Stimulated activated CD4-positive, alpha-beta T cell treated with anti-CD3 and anti-CD28 coated beads, Interleukin-4, amount 100 ng/mL, for 48 hours (primary cell): ENCODE data around the gene TNPO3.
"Not testable (repeated sequence)": the region's sequence is repeated elsewhere in the genome, so short reads cannot be mapped to it uniquely, and the experiment has no call there.

ENCODE experiments used
- DNase-seq, 2 donors: peaks; one replicate each; pipeline ENCODE4 v3.0.0-alpha.2; 2020; ENCODE audit warnings: low read depth in 2 of 2

Gene TNPO3

DNA sequence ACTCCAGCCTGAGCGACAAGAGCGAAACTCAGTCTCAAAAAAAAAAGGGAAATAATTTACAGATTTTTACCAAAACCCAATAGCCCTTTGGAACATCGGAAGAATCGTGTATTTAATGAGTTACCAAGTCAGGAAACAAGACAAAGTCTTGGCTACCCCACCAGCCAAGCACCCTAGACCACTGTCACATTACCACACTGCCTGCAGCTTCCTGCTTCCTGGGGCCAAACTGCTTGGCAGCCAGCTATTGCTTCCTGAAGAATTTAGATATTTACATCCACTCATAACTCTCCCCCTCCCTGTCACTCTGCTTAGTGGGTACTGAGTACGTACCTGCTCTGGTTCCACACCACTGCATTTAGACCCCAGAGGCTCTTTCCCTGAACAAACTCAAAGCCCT is 14.1 kb upstream of the TNPO3 start:
- no peak for DNase-seq

- DNase-seq = no peak
Measured at GRCh38 chr7:129067943-129068548, 13.1 kb upstream of the TNPO3 start.

- DNase-seq = not testable (repeated sequence)
Measured at GRCh38 chr7:129067132-129067561, 12.2 kb upstream of the TNPO3 start.

DNA sequence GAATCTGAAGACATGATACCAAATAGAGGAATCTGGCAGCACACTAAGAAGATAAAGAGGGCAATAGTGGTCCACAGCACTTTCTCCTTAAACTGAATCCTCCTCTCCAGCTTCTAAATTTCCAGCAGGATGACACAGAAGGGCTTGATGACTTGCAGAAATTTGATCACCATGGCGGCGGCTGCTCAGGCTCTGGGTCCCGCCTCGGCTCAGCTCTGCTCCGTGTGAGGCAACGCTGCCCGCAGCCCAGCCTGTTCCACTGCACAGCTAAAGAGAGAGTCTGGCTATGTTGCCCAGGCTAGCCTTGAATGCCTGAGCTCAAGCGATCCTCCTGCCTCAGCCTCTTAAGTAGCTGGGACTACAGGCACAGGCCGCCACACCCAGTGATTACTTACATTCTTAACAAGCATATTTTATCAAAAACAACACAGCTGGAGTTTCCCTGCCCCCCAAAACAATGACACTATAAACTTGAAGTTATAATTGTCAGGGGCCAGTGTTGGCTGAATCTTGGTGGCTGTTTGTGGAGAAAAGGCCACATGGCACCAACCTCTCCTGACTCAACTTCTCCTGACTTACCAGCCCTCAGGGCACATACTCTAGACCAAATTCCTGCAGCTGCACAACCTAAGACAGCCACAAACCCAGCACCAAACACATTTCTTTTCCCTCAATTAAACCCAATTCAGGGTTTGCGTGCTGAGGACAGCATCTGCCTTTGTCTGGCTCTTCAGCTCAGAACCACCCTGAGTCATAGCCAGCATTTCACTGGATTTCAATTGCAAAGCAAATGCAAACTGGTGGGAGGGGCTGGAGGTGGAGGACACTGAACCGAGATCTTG is 11.6 kb upstream of the TNPO3 start:
- no peak for DNase-seq

GRCh38 chr7:129055861-129056464 is 1.1 kb upstream of the TNPO3 start:
- no peak for DNase-seq

GRCh38 chr7:129055294-129055816 is 444 bp upstream of the TNPO3 start:
- DNase-seq = no peak

GRCh38 chr7:129053938-129054437 is 923 bp downstream of the TNPO3 start:
- no peak for DNase-seq

DNA sequence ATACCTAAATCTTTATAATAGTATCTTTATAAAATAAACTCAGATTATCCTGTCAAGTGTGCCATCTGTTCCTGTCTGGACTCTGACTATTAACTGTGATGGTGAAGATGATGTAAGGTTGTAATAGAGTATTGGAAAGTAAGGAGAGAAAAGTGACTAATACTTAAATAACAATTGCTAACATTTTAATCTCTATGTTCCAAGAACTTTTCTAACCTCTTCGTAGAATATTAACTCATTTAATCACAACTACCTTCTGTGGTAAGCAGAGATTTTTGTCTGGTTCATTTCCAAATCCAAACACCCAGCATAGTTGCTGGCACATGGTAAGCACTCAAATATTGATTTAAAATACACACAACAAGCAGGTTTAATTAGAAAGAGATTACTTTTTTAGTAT is 2.5 kb downstream of the TNPO3 start:
- no peak for DNase-seq

- not testable (repeated sequence) for DNase-seq
Measured at GRCh38 chr7:129051459-129051858, 3.5 kb downstream of the TNPO3 start.

DNA sequence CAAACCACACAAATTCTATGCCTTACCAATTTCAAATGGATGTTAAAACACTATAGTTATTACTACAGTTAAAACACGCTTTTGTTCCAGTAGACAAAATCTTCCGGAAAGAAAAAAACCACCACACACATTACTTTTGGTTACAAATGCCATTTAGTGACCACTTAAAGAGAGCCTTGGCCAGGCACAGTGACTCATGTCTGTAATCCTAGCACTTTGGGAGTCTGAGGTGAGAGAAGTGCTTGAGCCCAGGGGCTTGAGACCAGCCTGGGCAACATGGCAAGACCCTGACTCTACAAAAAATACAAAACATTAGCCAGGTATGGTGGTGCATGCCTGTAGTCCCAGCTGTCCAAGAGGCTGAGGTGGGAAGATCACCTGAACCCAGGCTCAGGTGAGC is 7.2 kb downstream of the TNPO3 start:
- DNase-seq = no peak

GRCh38 chr7:129045682-129046081 is 9.2 kb downstream of the TNPO3 start:
- no peak for DNase-seq

GRCh38 chr7:129043012-129043411 is 11.9 kb downstream of the TNPO3 start:
- no peak for DNase-seq

GRCh38 chr7:129041142-129042085 is 13.5 kb downstream of the TNPO3 start:
- DNase-seq = no peak

DNA sequence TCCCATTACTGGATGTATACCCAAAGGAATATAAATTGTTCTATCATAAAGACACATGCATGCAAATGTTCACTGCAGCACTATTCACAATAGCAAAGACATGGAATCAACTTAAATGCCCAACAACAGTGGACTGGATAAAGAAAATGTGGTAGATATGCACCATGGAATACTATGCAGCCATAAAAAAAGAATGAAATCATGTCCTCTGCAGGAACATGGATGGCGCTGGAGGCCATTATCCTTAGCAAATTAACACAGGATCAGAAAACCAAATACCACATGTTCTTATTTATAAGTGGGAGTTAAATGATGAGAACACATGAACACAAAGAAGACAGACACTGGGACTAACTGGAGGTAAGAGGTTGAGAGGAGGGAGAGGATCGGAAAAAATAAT is 16.4 kb downstream of the TNPO3 start:
- DNase-seq = not testable (repeated sequence)

GRCh38 chr7:129037585-129037984 is 17.3 kb downstream of the TNPO3 start:
- DNase-seq = no peak

DNA sequence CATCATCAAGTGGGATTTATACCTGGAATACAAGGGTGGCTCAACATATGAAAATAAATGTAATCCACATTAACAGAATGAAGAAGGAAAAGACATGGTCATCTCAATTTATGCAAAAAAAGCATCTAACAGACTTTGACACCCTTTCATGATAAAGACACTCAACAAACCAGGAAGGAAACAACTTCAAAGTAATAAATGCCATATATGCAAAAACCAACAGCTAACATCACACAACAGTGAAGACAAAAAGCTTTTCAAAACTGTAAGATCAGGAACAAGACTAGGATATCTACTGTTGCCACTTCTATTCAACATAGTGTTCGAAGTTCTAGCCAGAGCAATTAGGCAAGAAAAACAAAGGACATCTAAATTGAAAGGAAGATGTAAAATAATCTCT is 22.9 kb downstream of the TNPO3 start:
- no peak for DNase-seq

DNA sequence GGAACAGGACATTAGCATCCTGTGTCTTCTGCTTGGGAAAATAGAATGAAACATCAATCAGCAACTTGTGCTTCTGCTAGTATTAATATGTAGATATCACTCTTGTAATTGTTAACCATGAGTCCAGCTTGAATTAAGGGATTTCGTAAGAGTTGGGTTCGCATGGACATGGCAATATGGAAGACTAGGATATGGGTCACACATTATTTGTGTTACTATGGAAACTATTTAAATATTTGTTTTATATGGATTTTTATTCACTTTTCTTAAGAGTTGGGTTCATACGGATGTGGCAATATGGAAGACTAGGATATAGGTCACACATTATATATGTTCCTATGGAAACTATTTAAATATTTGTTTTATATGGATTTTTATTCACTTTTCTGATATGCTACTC is 24.5 kb downstream of the TNPO3 start:
- no peak for DNase-seq

DNA sequence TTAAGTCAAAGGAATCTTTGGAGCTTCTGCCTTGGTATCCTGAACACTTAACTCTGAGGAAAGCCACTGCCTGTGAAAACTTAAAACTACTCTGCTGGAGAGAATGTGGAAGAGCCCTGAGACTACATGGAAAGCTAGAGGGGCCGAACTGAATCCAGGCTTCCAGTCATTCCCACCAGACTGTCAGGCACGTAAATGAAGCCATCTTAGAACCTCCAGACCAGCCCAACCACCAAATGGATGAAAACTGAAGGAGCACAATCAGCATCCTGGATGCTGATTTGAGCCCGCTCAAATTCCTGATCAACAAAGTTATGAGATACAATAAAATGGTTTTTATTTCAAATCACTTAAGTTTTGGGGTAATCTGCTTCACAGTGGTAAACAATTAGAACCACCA is 30.8 kb downstream of the TNPO3 start:
- DNase-seq = no peak

- DNase-seq = no peak
Measured at GRCh38 chr7:129021656-129022055, 33.3 kb downstream of the TNPO3 start.

DNA sequence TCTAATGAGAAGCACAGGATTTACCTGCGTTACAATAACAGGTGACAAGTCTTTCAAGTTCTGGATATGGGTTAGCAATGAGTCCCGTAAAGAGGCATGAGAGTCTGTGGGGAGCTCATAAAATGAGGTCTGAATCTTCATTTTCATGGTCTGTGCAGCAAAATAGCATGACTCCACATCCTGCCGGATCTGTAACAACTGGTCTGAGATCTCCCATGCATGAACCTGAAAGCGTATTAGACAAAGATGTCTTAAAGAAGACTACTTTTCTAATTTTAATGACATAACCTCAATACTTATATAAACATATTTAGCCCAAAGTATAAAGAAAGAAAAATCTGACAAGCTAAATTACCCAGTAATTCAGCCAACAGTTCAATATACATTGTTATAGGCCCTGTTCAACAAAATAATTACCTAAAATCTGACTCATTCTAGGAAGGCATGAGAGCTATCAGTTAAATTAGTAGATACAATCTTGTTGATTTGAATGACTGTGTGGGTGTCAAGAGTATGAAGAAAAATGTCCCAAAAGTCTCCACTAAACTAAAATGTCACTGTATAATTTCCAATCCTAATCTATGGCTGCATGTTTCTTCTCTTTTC is 36.9 kb downstream of the TNPO3 start:
- DNase-seq = no peak

GRCh38 chr7:129017264-129017663 is 37.6 kb downstream of the TNPO3 start:
- no peak for DNase-seq
